Erythroblast (primary cell): ENCODE results near the gene DICER1.

Experiments
- GATA1 ChIP-seq: IDR thresholded peaks from 2 replicates; pipeline ENCODE4 v1.6.1; 2011; ENCODE audit warnings: low read depth, mild to moderate bottlenecking, control low read depth, low read length, moderate library complexity
- POLR2A ChIP-seq: IDR thresholded peaks from 2 replicates; pipeline ENCODE4 v1.6.1; 2011; ENCODE audit warnings: mild to moderate bottlenecking, low read length

DNA sequence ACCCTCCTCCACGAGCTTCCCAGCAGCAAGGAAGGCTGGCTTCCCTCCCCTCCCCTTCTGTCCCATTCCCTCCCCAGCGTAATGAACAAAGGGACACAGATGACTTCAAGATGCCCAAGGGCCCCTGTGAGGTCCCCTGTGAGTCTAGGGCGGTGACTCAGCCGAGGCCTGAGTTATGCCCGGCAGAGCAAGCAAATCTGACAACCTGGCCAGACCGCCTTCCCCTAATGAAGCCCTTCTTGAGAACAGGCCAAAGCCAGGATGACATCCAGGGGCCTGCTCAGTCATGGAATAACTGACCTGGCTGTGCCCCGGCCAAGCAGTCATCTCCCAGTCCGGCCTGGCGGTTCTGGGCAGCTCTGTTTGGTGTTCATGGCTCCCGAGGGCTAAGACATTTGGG lies 89.2 kb downstream of the DICER1 start:
- no peak for TF ChIP-seq POLR2A
- TF ChIP-seq GATA1 = no peak
